ENCODE results near the gene ATP12A. TPM values are rescaled to one million over a fixed set of nuclear protein-coding genes. Genes with fewer than 3 reads are reported as not detected.

ATP12A gene
- total and polyA plus RNA-seq, 2 experiments from 2014 or later = 0.07 to 0.31 TPM

DNA sequence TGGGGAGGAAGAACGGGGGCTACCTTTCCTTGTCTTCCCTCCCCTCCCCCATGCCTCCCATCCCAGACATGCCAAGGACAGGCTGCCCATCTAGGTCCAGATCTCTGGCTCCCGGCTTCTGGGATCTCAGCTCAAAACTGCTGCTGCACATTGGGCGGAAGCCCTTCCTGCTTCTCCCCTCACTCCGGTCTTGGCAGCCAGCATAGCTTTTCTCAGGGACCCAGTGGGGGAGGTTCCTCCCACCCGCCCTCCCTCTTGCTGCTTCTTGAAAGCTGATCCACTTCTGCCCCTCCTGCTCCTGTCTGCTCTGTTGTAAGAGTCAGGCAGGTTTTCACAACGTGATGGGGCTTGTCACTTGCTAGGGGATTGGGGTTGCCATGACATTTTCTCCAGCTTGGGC is 62.1 kb downstream of the ATP12A start:
- peaks cover 47% of the 10 kb centered on the region for H3K27me3 ChIP-seq

DNA sequence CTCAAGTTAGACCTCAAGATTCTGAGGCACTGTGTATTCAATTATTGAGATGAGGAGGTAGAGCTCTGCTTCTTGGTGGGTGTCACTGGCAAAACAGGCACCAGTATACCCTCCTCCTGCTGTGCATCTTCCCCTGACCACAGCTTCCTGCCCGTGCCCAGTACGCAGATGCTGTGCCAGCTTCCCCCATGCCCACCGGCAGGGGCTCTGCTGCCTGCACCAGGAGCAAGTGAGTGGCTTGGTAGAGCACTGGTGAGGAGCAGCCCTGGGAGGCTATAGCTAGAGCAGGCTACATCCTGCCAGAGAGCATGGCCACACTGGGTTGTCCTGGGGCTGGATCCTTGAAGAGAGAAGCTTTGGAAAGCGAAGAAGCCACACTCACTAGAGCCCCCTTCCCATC is 62.8 kb downstream of the ATP12A start:
- Histone ChIP-seq H4K20me1 (ENCODE audit: insufficient read depth, poor library complexity, severe bottlenecking) (no peaks in the 10 kb centered on the region), H3K4me3 (no peak overlapping the region), H3K9me2 (replicated peaks; ENCODE audit: insufficient read depth) (no peaks in the 10 kb centered on the region), H3K36me3 (replicated peaks; ENCODE audit: insufficient read depth, low read depth) (no peaks in the 10 kb centered on the region), H2AFZ (no peak overlapping the region), H3K9me3 (ENCODE audit: low read depth) (no peaks in the 10 kb centered on the region), H3K27me3 (peaks cover 53% of the 10 kb centered on the region), H3K27ac (no peak overlapping the region), H3K79me2 (no peaks in the 10 kb centered on the region), H3K4me1 (ENCODE audit: insufficient read depth) (peaks cover 16% of the 10 kb centered on the region), H3K4me2 (no peak overlapping the region)
- TF ChIP-seq, protein P1, sequence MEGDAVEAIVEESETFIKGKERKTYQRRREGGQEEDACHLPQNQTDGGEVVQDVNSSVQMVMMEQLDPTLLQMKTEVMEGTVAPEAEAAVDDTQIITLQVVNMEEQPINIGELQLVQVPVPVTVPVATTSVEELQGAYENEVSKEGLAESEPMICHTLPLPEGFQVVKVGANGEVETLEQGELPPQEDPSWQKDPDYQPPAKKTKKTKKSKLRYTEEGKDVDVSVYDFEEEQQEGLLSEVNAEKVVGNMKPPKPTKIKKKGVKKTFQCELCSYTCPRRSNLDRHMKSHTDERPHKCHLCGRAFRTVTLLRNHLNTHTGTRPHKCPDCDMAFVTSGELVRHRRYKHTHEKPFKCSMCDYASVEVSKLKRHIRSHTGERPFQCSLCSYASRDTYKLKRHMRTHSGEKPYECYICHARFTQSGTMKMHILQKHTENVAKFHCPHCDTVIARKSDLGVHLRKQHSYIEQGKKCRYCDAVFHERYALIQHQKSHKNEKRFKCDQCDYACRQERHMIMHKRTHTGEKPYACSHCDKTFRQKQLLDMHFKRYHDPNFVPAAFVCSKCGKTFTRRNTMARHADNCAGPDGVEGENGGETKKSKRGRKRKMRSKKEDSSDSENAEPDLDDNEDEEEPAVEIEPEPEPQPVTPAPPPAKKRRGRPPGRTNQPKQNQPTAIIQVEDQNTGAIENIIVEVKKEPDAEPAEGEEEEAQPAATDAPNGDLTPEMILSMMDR (IDR thresholded peaks at IDR 0.05; ENCODE audit: poor library complexity) = no peak
- no peak for TF ChIP-seq EZH2phosphoT487 (IDR thresholded peaks at IDR 0.05; ENCODE audit: low read depth, severe bottlenecking, unreplicated experiment)
- no peak for TF ChIP-seq EZH2 (IDR thresholded peaks at IDR 0.05; ENCODE audit: borderline replicate concordance)
- no peak for DNase-seq (ENCODE audit: low spot score)
- 88% methylated on average over 4 of the region's 4 CpGs for whole genome bisulfite sequencing (ENCODE audit: low lambda C conversion rate, missing lambda C conversion rate)

More for the DNA sequence above, 62.1 kb downstream of the ATP12A start:
- no peak overlapping the region for H2AFZ ChIP-seq
- H3K9me2 ChIP-seq (replicated peaks; ENCODE audit: insufficient read depth) = no peaks in the 10 kb centered on the region
- TF ChIP-seq, protein P1 (IDR thresholded peaks at IDR 0.05; ENCODE audit: poor library complexity) = no peak
- no peak for TF ChIP-seq EZH2 (IDR thresholded peaks at IDR 0.05; ENCODE audit: borderline replicate concordance)
- TF ChIP-seq EZH2phosphoT487 (IDR thresholded peaks at IDR 0.05; ENCODE audit: low read depth, severe bottlenecking, unreplicated experiment) = no peak
- H3K36me3 ChIP-seq (replicated peaks; ENCODE audit: insufficient read depth, low read depth) = no peaks in the 10 kb centered on the region
- no peaks in the 10 kb centered on the region for H3K9me3 ChIP-seq (ENCODE audit: low read depth)
- peaks cover 9% of the 10 kb centered on the region for H3K4me1 ChIP-seq (ENCODE audit: insufficient read depth)
- H3K4me3 ChIP-seq = no peak overlapping the region
- no peak overlapping the region for H3K27ac ChIP-seq
- no peaks in the 10 kb centered on the region for H4K20me1 ChIP-seq (ENCODE audit: insufficient read depth, poor library complexity, severe bottlenecking)
- no peaks in the 10 kb centered on the region for H3K79me2 ChIP-seq
- no peak for DNase-seq (ENCODE audit: low spot score)
- H3K4me2 ChIP-seq = no peak overlapping the region
- 38% methylated on average over 3 of the region's 6 CpGs for WGBS (ENCODE audit: low lambda C conversion rate, missing lambda C conversion rate)

DNA sequence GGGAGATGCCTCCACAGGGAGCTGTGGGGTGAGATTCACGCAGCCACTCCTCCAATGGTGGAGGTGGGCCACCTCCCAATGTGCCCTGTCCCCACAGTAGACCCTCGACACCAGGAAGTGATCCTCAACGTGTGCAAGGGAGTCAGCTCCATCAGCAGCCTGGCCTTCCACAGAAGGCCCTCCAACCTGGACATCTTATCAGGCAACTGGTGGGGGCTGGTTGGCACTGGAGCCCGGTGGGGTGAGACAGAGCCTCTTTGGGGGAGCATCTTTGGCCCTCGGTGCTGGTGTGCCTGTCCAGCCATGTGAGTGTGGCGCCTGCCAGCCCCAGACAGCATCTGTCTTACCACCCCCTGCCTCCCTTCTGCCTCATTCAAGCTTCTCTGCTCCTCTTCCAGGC is 64.0 kb downstream of the ATP12A start:
- 76% methylated on average over 6 of the region's 6 CpGs for WGBS (ENCODE audit: low lambda C conversion rate, missing lambda C conversion rate)
- Histone ChIP-seq H2AFZ (no peak overlapping the region), H3K4me1 (ENCODE audit: insufficient read depth) (peaks cover 17% of the 10 kb centered on the region), H3K36me3 (replicated peaks; ENCODE audit: insufficient read depth, low read depth) (no peaks in the 10 kb centered on the region), H3K79me2 (no peaks in the 10 kb centered on the region), H3K27me3 (peaks cover 66% of the 10 kb centered on the region), H3K4me2 (no peak overlapping the region), H3K4me3 (no peak overlapping the region), H3K9me3 (ENCODE audit: low read depth) (no peaks in the 10 kb centered on the region), H3K9me2 (replicated peaks; ENCODE audit: insufficient read depth) (no peaks in the 10 kb centered on the region), H4K20me1 (ENCODE audit: insufficient read depth, poor library complexity, severe bottlenecking) (no peaks in the 10 kb centered on the region), H3K27ac (no peak overlapping the region)
- no peak for DNase-seq (ENCODE audit: low spot score)
- TF ChIP-seq EZH2phosphoT487 (IDR thresholded peaks at IDR 0.05; ENCODE audit: low read depth, severe bottlenecking, unreplicated experiment) = no peak
- TF ChIP-seq, protein P1 (IDR thresholded peaks at IDR 0.05; ENCODE audit: poor library complexity) = no peak
- TF ChIP-seq EZH2 (IDR thresholded peaks at IDR 0.05; ENCODE audit: borderline replicate concordance) = no peak

- Histone ChIP-seq H3K36me3 (replicated peaks; ENCODE audit: insufficient read depth, low read depth) (no peaks in the 10 kb centered on the region), H3K27me3 (peaks cover 78% of the 10 kb centered on the region), H3K79me2 (no peaks in the 10 kb centered on the region), H3K9me3 (ENCODE audit: low read depth) (no peaks in the 10 kb centered on the region), H4K20me1 (ENCODE audit: insufficient read depth, poor library complexity, severe bottlenecking) (no peaks in the 10 kb centered on the region), H3K4me2 (peak overlapping the region; percentile 95), H3K4me3 (no peak overlapping the region), H3K4me1 (ENCODE audit: insufficient read depth) (peaks cover 17% of the 10 kb centered on the region), H3K9me2 (replicated peaks; ENCODE audit: insufficient read depth) (no peaks in the 10 kb centered on the region), H3K27ac (no peak overlapping the region), H2AFZ (no peak overlapping the region)
- TF ChIP-seq, protein P1 (IDR thresholded peaks at IDR 0.05; ENCODE audit: poor library complexity) = no peak
- TF ChIP-seq EZH2 (IDR thresholded peaks at IDR 0.05; ENCODE audit: borderline replicate concordance) (no peak), EZH2phosphoT487 (IDR thresholded peaks at IDR 0.05; ENCODE audit: low read depth, severe bottlenecking, unreplicated experiment) (no peak)
- 76% methylated on average over 15 of the region's 24 CpGs for WGBS (ENCODE audit: low lambda C conversion rate, missing lambda C conversion rate)
- no peak for DNase-seq (ENCODE audit: low spot score)
Observed at GRCh38 chr13:24745516-24745860, 65.3 kb downstream of the ATP12A start.

Data from hepatocyte (in vitro differentiated cells).